Right cardiac atrium (tissue), 5 donors: ENCODE data around the gene ELMO1. TPM values are rescaled to one million over a fixed set of nuclear protein-coding genes. Genes with fewer than 3 reads are reported as not detected.
A peak's percentile ranks its signal among the peaks of the same experiment; 100 is the strongest.

Experiments used
- ATAC-seq, 2 donors: fragments of 200-7000 bp; cut with Tn5 transposase; one replicate each; pipeline versions ENCODE4 v1.8.0 to v1.9.1; 2020; ENCODE audit warnings: moderate library complexity in 2 of 2, mild to moderate bottlenecking in 1 of 2
- DNase-seq, 3 donors: peaks; one replicate each; pipeline ENCODE4 v3.0.0-alpha.2; 2020
- H3K27ac ChIP-seq: one replicate; pipeline ENCODE4 v1.5.1; 2013; ENCODE audit warnings: mild to moderate bottlenecking, low read length, control low read depth, moderate library complexity
- H3K27me3 ChIP-seq: one replicate; pipeline ENCODE4 v1.6.1; 2013; ENCODE audit not compliant: control insufficient read depth, insufficient read depth
- H3K4me1 ChIP-seq: one replicate; pipeline ENCODE4 v1.6.1; 2013; ENCODE audit warnings: low read length; ENCODE audit not compliant: control insufficient read depth, insufficient read depth
- H3K4me3 ChIP-seq: one replicate; pipeline ENCODE4 v1.5.1; 2013; ENCODE audit warnings: low read length, control low read depth
- H3K9me3 ChIP-seq: one replicate; pipeline ENCODE4 v1.6.1; 2013; ENCODE audit warnings: low read length; ENCODE audit not compliant: control insufficient read depth
- WGBS: extraction: QIAGEN DNeasy Blood & Tissue Kit; methylation state at CpG from one replicate; pipeline ENCODE4 v1.1.7; 2013; 5-methylcytosine and 5-hydroxymethylcytosine counted together
- intact Hi-C, 4 donors: fragments of 100-400 bp; cut with DNase I; formaldehyde crosslinking; loops; one replicate each; pipeline versions ENCODE4 v1.11.0 to v1.14.0; 2022 to 2023
- polyA plus RNA-seq: library from polyadenylated mRNA; stranded (reverse); fragments of 200-250 nt; gene quantifications from one replicate; pipeline ENCODE4 v1.2.3, GENCODE V29; 2013
- total RNA-seq, 4 donors: library from RNA; stranded (reverse); fragmentation: NEBNext Ultra II Directional; extraction: Animal tissue kit (Norgen Biotek cat#: 25700); gene quantifications; one replicate each; pipeline ENCODE4 v1.2.1, GENCODE V29; 2021
- donor health status: healthy with polysubstance abuse.
- donor health status: DM: no; HTN: yes; CAD: no.
- donor health status: DM: no; HTN: no; CAD: no.
- donor health status: DM: no; HTN: yes; CAD: no; lungs with severe emphysema.
- donor health status: DM: yes; HTN: yes; CAD: no.

Gene ELMO1
- total and polyA plus RNA-seq, 5 donors: 11.8 to 20.8 (median 18.8) TPM

DNA sequence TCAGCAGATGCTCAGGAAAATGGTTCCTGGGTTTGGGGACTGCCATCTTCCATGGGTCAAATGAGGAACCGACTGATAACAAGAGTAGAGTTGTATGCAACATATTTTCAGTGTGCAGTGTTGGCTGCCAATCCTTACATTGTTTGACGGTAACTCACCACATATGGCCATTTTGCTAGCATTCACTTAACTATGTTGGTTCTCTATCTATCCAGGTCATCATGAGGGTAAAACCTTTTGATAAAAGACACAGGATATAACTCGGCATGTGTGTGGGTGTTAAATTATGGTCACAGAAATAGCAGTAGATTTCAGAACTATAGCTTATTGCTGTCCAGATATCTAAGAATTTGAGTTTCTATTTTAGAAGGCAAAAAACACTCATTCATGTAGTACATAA, 583.6 kb downstream of the ELMO1 start:
- no peak for ATAC-seq
- Histone ChIP-seq H3K27ac (no peak overlapping the region), H3K27me3 (no peaks in the 10 kb centered on the region), H3K4me3 (no peak overlapping the region), H3K4me1 (peaks cover 2% of the 10 kb centered on the region), H3K9me3 (no peaks in the 10 kb centered on the region)
- intact Hi-C loops: no loop called here
- 60% methylated on average over 3 of the region's 3 CpGs for WGBS
- no peak for DNase-seq

DNA sequence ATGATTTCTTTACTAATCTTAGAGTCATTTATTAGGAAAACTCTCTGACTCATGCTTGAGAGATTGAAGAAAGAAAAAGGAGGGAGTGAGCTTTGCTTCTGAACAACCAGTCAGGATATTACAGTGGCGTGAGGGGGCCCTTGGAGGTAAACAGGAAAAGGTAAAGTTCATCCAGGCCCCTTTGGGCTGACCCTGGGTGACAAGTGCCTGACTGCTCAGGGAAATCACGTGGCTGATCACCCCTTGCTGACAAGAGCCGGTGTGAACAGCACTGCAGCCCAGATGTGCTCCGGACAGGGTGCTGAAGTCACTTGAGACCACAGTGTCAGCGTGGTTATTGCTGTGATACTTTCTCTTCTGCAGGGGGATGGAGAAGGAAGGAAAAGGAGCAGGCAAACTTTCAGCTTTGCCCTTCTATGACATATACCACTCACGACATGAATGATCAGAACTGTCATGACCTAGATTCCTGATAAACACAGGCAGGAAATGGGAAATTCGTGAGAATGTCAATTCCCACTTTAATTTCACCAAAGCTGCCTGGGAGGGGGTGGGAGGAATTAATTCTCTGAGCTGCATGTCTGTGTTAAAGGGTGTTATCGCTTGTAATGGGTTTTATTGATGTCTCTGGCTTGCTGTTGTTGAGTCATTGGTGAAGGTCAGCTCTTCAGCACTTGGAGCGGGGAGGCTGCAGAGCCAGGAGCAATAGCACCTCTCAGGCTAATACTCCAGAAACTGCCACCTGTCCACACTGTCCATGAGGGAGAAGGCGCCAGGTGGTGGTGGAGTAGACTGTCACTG, 584.6 kb downstream of the ELMO1 start:
- Histone ChIP-seq H3K27me3 (no peaks in the 10 kb centered on the region), H3K27ac (no peak overlapping the region), H3K4me3 (no peak overlapping the region), H3K9me3 (no peaks in the 10 kb centered on the region), H3K4me1 (peaks cover 2% of the 10 kb centered on the region)
- WGBS: 56% methylated on average over 10 of the region's 10 CpGs
- intact Hi-C loops: no loop called here
- DNase-seq (peak in 1 of 3 donors; percentile 46), ATAC-seq (peak; percentile 29 to 39)

DNA sequence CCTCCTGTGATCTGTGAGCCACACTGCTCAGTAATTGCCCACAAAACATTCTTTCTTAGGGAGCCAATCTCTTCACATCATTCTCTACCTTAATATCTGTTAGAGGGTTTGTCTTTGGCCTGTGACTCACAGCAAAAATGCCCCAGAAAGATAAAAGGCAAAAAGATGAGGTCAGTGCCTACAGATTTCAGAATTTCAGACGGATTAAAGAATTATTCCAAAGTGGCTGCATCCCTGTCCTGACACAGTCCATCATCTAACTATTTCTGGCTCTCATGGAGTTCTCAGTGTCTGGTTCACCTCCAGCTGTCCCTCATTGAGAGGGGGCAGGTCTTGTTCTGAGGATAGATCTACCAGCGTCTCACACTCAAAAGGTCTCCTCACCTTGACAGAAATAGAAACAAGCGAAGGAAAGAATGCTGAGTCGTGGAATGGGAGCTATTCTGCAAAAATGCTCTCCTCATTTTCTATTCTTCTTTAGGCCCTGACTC, 585.8 kb downstream of the ELMO1 start:
- Histone ChIP-seq H3K27me3 (no peaks in the 10 kb centered on the region), H3K4me3 (no peak overlapping the region), H3K9me3 (no peaks in the 10 kb centered on the region), H3K27ac (no peak overlapping the region), H3K4me1 (peaks cover 2% of the 10 kb centered on the region)
- DNase-seq (no peak), ATAC-seq (peak in 1 of 2 donors; percentile 35)
- WGBS: 67% methylated on average over 4 of the region's 4 CpGs
- intact Hi-C loops: no loop called here

DNA sequence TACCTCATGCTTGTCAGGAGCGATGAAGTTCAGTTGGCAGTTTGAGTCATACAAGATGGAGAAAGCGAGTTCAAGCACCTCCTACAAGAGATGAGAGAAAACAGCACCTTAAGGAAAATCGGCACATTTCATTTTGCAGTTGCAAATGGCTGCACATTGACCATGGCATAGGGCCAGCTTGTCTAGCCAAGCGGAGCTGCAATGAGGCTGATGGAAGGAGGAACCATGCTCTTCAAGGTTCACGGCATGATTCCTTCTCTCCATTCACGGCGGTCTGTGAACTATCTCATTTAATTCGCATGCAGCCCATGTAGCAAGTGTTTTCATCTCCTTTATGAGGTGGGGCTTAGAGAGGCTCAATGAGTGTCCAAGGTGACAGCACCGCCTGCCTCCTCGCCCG, 587.0 kb downstream of the ELMO1 start:
- intact Hi-C loops: no loop called here
- no peaks in the 10 kb centered on the region for H3K27me3 ChIP-seq
- H3K4me1 ChIP-seq: peaks cover 2% of the 10 kb centered on the region
- 92% methylated on average over 11 of the region's 11 CpGs for WGBS
- H3K9me3 ChIP-seq: no peaks in the 10 kb centered on the region
- H3K4me3 ChIP-seq: no peak overlapping the region
- ATAC-seq: no peak
- no peak for DNase-seq
- H3K27ac ChIP-seq: no peak overlapping the region

DNA sequence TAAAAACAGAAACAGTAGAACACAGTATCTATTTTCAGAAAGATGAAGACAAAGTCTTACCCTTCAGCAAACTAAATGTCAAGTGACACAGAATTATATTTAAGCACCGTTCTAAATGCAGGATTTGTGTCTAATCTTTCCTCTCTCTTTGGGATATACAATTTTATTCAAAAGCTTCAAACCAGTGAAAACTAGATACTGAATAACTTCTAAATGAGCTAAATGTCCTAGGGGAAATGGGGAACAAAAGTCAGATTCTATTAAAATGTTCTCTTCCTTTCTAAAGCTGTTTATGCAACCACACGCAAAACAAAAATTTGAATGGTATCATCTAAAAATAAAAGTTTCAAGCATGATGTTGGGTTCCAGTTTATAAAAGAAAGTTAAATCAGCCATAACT, 588.0 kb downstream of the ELMO1 start:
- intact Hi-C loops: no loop called here
- H3K9me3 ChIP-seq: no peaks in the 10 kb centered on the region
- no peak for DNase-seq
- no peak for ATAC-seq
- peaks cover 2% of the 10 kb centered on the region for H3K4me1 ChIP-seq
- WGBS: 60% methylated on average over 2 of the region's 2 CpGs
- H3K27ac ChIP-seq: no peak overlapping the region
- no peak overlapping the region for H3K4me3 ChIP-seq
- no peaks in the 10 kb centered on the region for H3K27me3 ChIP-seq

DNA sequence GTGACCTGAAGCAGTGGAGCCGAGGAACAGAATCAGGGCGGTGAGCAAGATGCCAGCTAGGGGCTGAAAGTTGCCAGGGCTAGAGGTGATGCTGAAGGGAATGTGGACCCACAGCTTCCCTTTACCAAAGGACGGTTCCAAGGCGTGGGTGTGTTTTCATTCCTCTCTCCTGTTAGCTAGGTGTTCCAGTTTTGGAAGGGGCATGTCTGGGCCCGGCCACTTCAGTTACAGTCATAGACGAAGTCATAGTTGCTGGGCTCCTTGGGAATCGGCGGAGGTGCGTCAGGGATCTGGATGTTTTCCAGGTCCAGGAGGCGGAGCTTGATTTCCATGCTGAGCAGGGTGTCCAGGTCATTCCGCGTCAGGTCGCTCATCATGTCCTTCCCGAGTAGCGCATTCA, 593.3 kb downstream of the ELMO1 start:
- 97% methylated on average over 15 of the region's 15 CpGs for WGBS
- no peak for DNase-seq
- no peak for ATAC-seq
- H3K4me1 ChIP-seq: no peaks in the 10 kb centered on the region
- intact Hi-C loops: no loop called here
- no peaks in the 10 kb centered on the region for H3K27me3 ChIP-seq
- H3K4me3 ChIP-seq: no peak overlapping the region
- no peaks in the 10 kb centered on the region for H3K9me3 ChIP-seq
- no peak overlapping the region for H3K27ac ChIP-seq

DNA sequence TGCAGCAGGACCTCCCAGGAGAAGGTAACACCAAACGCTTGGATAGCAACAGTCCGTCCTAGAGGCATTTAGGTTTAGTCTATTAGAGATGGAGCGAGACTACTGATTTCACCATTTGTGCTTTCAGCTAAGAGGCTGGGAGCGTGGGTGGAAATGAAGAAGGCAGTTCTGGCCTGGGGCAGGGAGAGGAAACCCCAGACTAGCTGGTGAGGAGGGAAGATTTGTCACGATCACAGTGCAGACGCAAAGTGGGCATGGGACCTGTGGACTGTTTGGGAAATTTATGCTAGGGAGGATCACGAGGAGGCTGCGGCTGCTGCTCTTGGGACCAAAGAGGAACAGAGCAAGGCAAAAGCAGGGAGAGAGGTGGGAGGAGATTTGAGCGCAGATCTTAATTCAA, 594.0 kb downstream of the ELMO1 start:
- intact Hi-C loops: no loop called here
- WGBS: 95% methylated on average over 9 of the region's 9 CpGs
- no peaks in the 10 kb centered on the region for H3K4me1 ChIP-seq
- no peaks in the 10 kb centered on the region for H3K27me3 ChIP-seq
- DNase-seq (no peak), ATAC-seq (no peak)
- H3K27ac ChIP-seq: no peak overlapping the region
- H3K4me3 ChIP-seq: no peak overlapping the region
- H3K9me3 ChIP-seq: no peaks in the 10 kb centered on the region

DNA sequence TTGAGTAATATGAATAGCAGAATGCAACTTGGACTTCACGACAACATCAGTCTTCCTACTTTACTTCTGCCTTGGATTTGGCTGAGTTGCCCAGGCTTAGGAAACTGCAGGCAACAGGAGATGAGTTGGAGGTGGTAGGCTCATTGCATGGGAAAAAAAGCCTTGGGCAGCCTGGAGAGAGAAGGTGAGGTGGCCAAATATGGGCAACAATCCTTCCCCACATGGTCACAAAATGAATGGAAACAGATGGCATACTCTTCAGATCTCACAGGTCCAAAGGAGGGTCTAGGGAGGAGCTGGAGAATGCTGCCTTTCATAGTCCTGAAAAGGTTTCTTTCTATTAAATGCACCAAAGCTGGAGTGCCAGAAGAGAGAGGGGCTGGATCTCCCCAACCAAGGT, 595.7 kb downstream of the ELMO1 start:
- no peaks in the 10 kb centered on the region for H3K27me3 ChIP-seq
- no peak overlapping the region for H3K4me3 ChIP-seq
- H3K27ac ChIP-seq: no peak overlapping the region
- WGBS: 82% methylated on average over 1 of the region's 1 CpG
- no peak for ATAC-seq
- H3K4me1 ChIP-seq: no peaks in the 10 kb centered on the region
- no peaks in the 10 kb centered on the region for H3K9me3 ChIP-seq
- intact Hi-C loops: no loop called here
- no peak for DNase-seq

DNA sequence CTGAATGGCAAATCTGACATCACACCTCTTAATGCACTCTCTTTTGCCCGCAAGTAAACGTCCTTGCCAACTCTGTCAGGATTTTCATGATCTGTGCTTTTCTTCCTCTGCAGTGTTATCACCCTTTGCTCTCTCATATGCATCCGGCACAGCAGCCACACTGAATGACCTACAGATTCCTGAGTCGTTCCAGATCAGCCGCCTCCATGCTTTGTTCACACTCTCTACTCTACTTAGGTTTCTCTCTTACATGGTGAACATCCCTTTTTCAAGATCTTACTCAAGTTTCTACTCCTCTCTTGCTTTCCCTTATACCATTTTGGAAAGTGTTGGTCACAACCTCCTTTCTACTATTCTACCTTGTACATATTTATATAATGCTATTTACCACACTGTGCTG, 596.6 kb downstream of the ELMO1 start:
- intact Hi-C loops: no loop called here
- no peak for DNase-seq
- WGBS: 32% methylated on average over 5 of the region's 5 CpGs

DNA sequence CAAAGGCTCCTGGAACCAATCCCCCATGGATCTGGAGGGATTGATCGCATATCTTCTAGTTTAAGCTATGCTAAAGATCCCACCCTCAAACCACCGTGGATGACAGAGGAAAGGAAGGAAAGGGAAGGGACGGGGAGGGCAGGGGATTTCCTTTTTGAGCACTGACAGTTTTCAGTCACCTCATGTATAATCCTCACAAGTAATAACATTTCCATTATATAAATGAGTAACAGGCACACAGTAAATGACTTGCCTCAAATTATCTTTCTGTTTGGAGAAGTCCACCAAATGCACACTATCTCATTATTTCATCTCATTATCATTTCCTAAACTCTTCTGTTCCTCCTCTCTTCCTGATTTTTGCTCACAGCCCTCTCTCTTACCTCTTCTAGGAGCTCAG, 597.3 kb downstream of the ELMO1 start:
- H3K27ac ChIP-seq: no peak overlapping the region
- H3K27me3 ChIP-seq: no peaks in the 10 kb centered on the region
- WGBS: 64% methylated on average over 3 of the region's 3 CpGs
- no peak for ATAC-seq
- H3K4me1 ChIP-seq: no peaks in the 10 kb centered on the region
- no peaks in the 10 kb centered on the region for H3K9me3 ChIP-seq
- H3K4me3 ChIP-seq: no peak overlapping the region
- intact Hi-C loops: no loop called here
- DNase-seq: no peak

More for the DNA sequence above, 596.6 kb downstream of the ELMO1 start:
- Histone ChIP-seq H3K27ac (no peak overlapping the region), H3K9me3 (no peaks in the 10 kb centered on the region), H3K4me1 (no peaks in the 10 kb centered on the region), H3K4me3 (no peak overlapping the region), H3K27me3 (no peaks in the 10 kb centered on the region)
- no peak for ATAC-seq

DNA sequence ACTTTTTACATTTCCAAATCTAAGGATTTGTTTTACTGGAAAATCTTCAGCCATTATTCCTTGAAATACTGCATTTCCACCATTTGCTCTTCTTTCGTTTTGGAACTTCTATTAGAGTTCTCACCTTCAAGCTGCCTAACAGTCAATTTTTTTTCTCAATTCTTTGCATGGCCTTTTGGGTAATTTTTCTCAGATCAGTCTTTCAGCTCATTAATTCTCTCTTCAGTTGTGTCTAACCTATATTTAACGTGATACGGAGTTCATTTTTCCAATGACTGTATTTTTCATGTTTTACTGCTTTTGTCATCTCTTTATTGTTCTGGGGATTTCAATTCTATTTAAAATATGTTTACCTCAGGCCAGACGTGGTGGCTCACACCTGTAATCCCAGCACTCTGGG, 600.7 kb downstream of the ELMO1 start:
- Histone ChIP-seq H3K4me3 (no peak overlapping the region), H3K27me3 (no peaks in the 10 kb centered on the region), H3K9me3 (no peaks in the 10 kb centered on the region), H3K4me1 (no peaks in the 10 kb centered on the region), H3K27ac (no peak overlapping the region)
- DNase-seq: no peak
- intact Hi-C loops: no loop called here
- no peak for ATAC-seq
- 91% methylated on average over 4 of the region's 4 CpGs for WGBS

DNA sequence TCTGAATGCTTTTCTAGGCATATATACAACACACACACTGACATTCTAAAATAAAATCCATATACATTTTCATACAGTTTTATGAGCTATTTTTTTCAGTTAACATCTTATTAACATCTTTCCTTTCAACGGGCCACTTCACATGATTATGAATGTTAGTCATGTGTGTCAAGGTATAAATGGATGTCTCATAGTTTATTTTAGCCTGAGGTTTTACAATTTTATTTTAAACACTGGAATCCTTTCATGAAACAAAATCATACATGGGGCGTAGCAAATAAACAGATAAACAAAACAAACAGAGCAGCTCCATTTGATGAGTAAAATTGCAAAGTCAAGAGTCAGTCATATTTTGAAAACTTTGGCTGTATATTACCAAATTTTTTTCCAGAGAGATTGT, 604.3 kb downstream of the ELMO1 start:
- Histone ChIP-seq H3K27me3 (no peaks in the 10 kb centered on the region), H3K27ac (no peak overlapping the region), H3K4me3 (no peak overlapping the region), H3K9me3 (no peaks in the 10 kb centered on the region), H3K4me1 (no peaks in the 10 kb centered on the region)
- intact Hi-C loops: no loop called here
- 86% methylated on average over 2 of the region's 2 CpGs for WGBS
- ATAC-seq (no peak), DNase-seq (no peak)
